NT2/D1 (cell line): ENCODE results near the gene CACNB2.

Experiments
- SUZ12 ChIP-seq: IDR thresholded peaks from 2 replicates; pipeline ENCODE4 v1.6.1; 2011; ENCODE audit not compliant: insufficient read length, insufficient read depth; ENCODE audit errors: extremely low read depth
- YY1 ChIP-seq: IDR thresholded peaks from 2 replicates; pipeline ENCODE4 v1.6.1; 2011; ENCODE audit not compliant: insufficient read length, insufficient read depth
- ZNF274 ChIP-seq: IDR thresholded peaks from 2 replicates; pipeline ENCODE4 v1.6.1; 2011; ENCODE audit warnings: mild to moderate bottlenecking, low read depth, low read length

GRCh38 chr10:18252086-18252485, 111.9 kb downstream of the CACNB2 start:
- TF ChIP-seq SUZ12 = no peak
- TF ChIP-seq ZNF274 = no peak
- TF ChIP-seq YY1 = no peak
